Smooth muscle cell (in vitro differentiated cells): ENCODE data around the gene ADK. TPM values are rescaled to one million over a fixed set of nuclear protein-coding genes. Genes with fewer than 3 reads are reported as not detected.

Source experiments
- DNase-seq: peaks from one replicate; lab custom pipeline; 2025; ENCODE audit not compliant: unreplicated experiment; lab: John Stamatoyannopoulos, UW
- H2AFZ ChIP-seq: fragments of 200-600 bp; sonication (generic); 2 replicates; pipeline ENCODE4 v1.6.0; 2016; ENCODE audit warnings: antibody characterized with exemption, low read depth, mild to moderate bottlenecking
- H3F3A ChIP-seq: fragments of 200-600 bp; sonication (generic); 2 replicates; pipeline ENCODE4 v1.6.0; 2017; ENCODE audit warnings: antibody characterized with exemption, low read depth
- H3K27ac ChIP-seq: fragments of 200-600 bp; sonication (generic); 2 replicates; pipeline ENCODE4 v1.5.1; 2016; ENCODE audit warnings: low read depth, mild to moderate bottlenecking
- H3K27me3 ChIP-seq: fragments of 200-600 bp; sonication (generic); 2 replicates; pipeline ENCODE4 v1.6.1; 2016; ENCODE audit warnings: low read depth, mild to moderate bottlenecking
- H3K36me3 ChIP-seq: fragments of 200-600 bp; sonication (generic); 2 replicates; pipeline ENCODE4 v1.5.1; 2016; ENCODE audit warnings: low read depth
- H3K4me1 ChIP-seq: fragments of 200-600 bp; sonication (generic); 2 replicates; pipeline ENCODE4 v1.5.1; 2016; ENCODE audit warnings: low read depth
- H3K4me2 ChIP-seq: fragments of 200-600 bp; sonication (generic); 2 replicates; pipeline ENCODE4 v1.6.0; 2016; ENCODE audit warnings: mild to moderate bottlenecking
- H3K4me3 ChIP-seq: fragments of 200-600 bp; sonication (generic); 2 replicates; pipeline ENCODE4 v1.5.1; 2016; ENCODE audit warnings: mild to moderate bottlenecking
- H3K79me2 ChIP-seq: fragments of 200-600 bp; sonication (generic); 2 replicates; pipeline ENCODE4 v1.6.0; 2016; ENCODE audit warnings: low read depth, mild to moderate bottlenecking
- H3K9ac ChIP-seq: fragments of 200-600 bp; sonication (generic); 2 replicates; pipeline ENCODE4 v1.6.0; 2016; ENCODE audit warnings: low read depth
- H3K9me3 ChIP-seq: fragments of 200-600 bp; sonication (generic); replicated peaks from 2 replicates; pipeline ENCODE4 v1.5.1; 2016; ENCODE audit warnings: low read depth
- H4K20me1 ChIP-seq: fragments of 200-600 bp; sonication (generic); 2 replicates; pipeline ENCODE4 v1.6.0; 2016; ENCODE audit warnings: low read depth
- CTCF ChIP-seq: fragments of 200-600 bp; sonication (generic); IDR thresholded peaks from 2 replicates; pipeline ENCODE4 v1.5.1; 2017; ENCODE audit warnings: borderline replicate concordance, mild to moderate bottlenecking, antibody characterized with exemption; ENCODE audit not compliant: insufficient read depth, poor library complexity, severe bottlenecking
- WGBS: methylation state at CpG from one replicate; pipeline ENCODE4 v1.1.7; 2016; ENCODE audit warnings: low lambda C conversion rate; 5-methylcytosine and 5-hydroxymethylcytosine counted together
- polyA plus RNA-seq: library from polyadenylated mRNA; unstranded; fragments of >200 nt; fragmentation: Nextera tagmentation; extraction: Ambion mirVana; gene quantifications from 2 replicates; pipeline ENCODE4 v1.2.1, GENCODE V29; 2016
- total RNA-seq: library from RNA; depleted of rRNA; stranded (reverse); fragments of >200 nt; gene quantifications from 2 replicates; pipeline ENCODE4 v1.2.3, GENCODE V29; 2014

Gene ADK
- total and polyA plus RNA-seq, 2 experiments from 2014 or later = 19.4 to 25.1 TPM

- Histone ChIP-seq H4K20me1 (no peaks in the 10 kb centered on the region), H3K36me3 (no peaks in the 10 kb centered on the region)
- 95% methylated on average over 4 of the region's 4 CpGs for WGBS
Observed at GRCh38 chr10:74690393-74690792, 539.4 kb downstream of the ADK start.

GRCh38 chr10:74691164-74691563, 540.1 kb downstream of the ADK start:
- Histone ChIP-seq H3K27me3 (no peaks in the 10 kb centered on the region), H4K20me1 (no peaks in the 10 kb centered on the region), H3K9me3 (no peaks in the 10 kb centered on the region), H3K4me3 (no peak overlapping the region), H3F3A (no peaks in the 10 kb centered on the region), H3K36me3 (no peaks in the 10 kb centered on the region), H3K4me2 (no peak overlapping the region), H3K4me1 (no peaks in the 10 kb centered on the region), H3K9ac (no peak overlapping the region), H2AFZ (no peak overlapping the region), H3K79me2 (no peaks in the 10 kb centered on the region), H3K27ac (no peak overlapping the region)
- no peak for DNase-seq
- TF ChIP-seq CTCF = no peak

More at GRCh38 chr10:74690393-74690792, 539.4 kb downstream of the ADK start:
- no peak for DNase-seq
- no peak for TF ChIP-seq CTCF
- H3K4me3 ChIP-seq = no peak overlapping the region
- no peaks in the 10 kb centered on the region for H3F3A ChIP-seq
- H2AFZ ChIP-seq = no peak overlapping the region
- no peaks in the 10 kb centered on the region for H3K9me3 ChIP-seq
- no peaks in the 10 kb centered on the region for H3K27me3 ChIP-seq
- H3K27ac ChIP-seq = no peak overlapping the region
- no peaks in the 10 kb centered on the region for H3K79me2 ChIP-seq
- H3K9ac ChIP-seq = no peak overlapping the region
- H3K4me2 ChIP-seq = no peak overlapping the region
- H3K4me1 ChIP-seq = no peaks in the 10 kb centered on the region

- H2AFZ ChIP-seq = no peak overlapping the region
- 98% methylated on average over 3 of the region's 3 CpGs for WGBS
- no peak overlapping the region for H3K4me3 ChIP-seq
- H3K4me2 ChIP-seq = no peak overlapping the region
- no peak overlapping the region for H3K9ac ChIP-seq
- H4K20me1 ChIP-seq = no peaks in the 10 kb centered on the region
- H3K79me2 ChIP-seq = no peaks in the 10 kb centered on the region
- no peak overlapping the region for H3K27ac ChIP-seq
- H3K36me3 ChIP-seq = no peaks in the 10 kb centered on the region
- H3K9me3 ChIP-seq = no peaks in the 10 kb centered on the region
- no peak for TF ChIP-seq CTCF
- no peaks in the 10 kb centered on the region for H3F3A ChIP-seq
- H3K27me3 ChIP-seq = no peaks in the 10 kb centered on the region
- no peaks in the 10 kb centered on the region for H3K4me1 ChIP-seq
- no peak for DNase-seq
Observed at GRCh38 chr10:74704629-74705357, 553.8 kb downstream of the ADK start.
